ENCODE measurements around the gene IFI27L2. TPM values are rescaled to one million over a fixed set of nuclear protein-coding genes. Genes with fewer than 3 reads are reported as not detected.

The IFI27L2 gene
- total and polyA plus RNA-seq, 2 experiments from 2014 or later, result 23.4 to 38.5 TPM

DNA sequence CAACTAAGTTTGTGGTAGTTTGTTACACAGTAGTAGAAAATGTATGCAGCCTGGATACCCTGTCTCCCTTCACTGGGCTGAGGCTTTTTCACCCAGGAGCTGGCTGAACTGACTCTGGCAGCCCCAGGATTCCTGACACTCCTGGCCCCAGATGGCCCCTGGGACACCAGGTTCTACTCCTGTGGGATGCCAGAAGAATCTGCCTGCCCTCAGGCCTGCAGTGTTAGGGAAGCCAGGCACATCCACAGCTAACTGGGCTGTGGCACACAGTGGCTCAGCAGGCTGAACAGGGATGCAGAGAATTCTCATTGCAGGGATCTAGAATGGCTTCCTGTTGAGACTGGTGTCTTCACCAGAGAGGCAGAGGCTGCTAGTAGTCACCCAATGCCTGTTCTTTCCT lies 10.3 kb downstream of the IFI27L2 start (continued):
- no peak for TF ChIP-seq EZH2phosphoT487 (IDR thresholded peaks at IDR 0.05; ENCODE audit: unreplicated experiment)
- TF ChIP-seq, protein P1, sequence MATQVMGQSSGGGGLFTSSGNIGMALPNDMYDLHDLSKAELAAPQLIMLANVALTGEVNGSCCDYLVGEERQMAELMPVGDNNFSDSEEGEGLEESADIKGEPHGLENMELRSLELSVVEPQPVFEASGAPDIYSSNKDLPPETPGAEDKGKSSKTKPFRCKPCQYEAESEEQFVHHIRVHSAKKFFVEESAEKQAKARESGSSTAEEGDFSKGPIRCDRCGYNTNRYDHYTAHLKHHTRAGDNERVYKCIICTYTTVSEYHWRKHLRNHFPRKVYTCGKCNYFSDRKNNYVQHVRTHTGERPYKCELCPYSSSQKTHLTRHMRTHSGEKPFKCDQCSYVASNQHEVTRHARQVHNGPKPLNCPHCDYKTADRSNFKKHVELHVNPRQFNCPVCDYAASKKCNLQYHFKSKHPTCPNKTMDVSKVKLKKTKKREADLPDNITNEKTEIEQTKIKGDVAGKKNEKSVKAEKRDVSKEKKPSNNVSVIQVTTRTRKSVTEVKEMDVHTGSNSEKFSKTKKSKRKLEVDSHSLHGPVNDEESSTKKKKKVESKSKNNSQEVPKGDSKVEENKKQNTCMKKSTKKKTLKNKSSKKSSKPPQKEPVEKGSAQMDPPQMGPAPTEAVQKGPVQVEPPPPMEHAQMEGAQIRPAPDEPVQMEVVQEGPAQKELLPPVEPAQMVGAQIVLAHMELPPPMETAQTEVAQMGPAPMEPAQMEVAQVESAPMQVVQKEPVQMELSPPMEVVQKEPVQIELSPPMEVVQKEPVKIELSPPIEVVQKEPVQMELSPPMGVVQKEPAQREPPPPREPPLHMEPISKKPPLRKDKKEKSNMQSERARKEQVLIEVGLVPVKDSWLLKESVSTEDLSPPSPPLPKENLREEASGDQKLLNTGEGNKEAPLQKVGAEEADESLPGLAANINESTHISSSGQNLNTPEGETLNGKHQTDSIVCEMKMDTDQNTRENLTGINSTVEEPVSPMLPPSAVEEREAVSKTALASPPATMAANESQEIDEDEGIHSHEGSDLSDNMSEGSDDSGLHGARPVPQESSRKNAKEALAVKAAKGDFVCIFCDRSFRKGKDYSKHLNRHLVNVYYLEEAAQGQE (IDR thresholded peaks at IDR 0.05; ENCODE audit: unreplicated experiment), result no peak
- no peak for TF ChIP-seq JUNB (IDR thresholded peaks at IDR 0.05; ENCODE audit: unreplicated experiment)
- no peak for TF ChIP-seq POLR2AphosphoS5 (IDR thresholded peaks at IDR 0.05; ENCODE audit: low read depth)

DNA sequence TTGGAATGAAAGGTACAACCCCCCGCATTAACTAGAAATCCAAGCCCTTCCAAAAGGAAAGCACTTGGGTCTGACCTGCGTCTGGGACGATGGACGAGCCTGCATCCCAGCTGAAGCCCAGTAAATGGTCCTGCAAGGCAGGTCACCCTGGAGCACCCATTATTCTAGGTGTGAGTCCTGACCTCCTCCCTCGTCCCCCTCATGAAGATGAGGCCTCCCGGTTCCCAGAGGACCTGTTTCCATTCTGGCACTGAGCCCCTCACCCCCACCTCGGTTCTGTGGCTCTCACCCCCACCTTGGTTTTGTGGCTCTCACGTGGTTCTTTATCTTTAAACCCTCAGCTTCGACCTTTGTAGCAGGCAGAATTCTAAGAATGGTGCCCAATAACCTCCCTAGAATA lies 11.5 kb downstream of the IFI27L2 start:
- Histone ChIP-seq H3K4me2 (no peak overlapping the region), H3K36me3 (ENCODE audit: insufficient read depth) (no peaks in the 10 kb centered on the region), H3F3A (replicated peaks; ENCODE audit: low read depth) (no peaks in the 10 kb centered on the region), H3K27ac (ENCODE audit: low read depth) (no peak overlapping the region), H3K27me3 (ENCODE audit: insufficient read depth) (no peaks in the 10 kb centered on the region), H2AFZ (no peak overlapping the region), H3K4me3 (no peak overlapping the region), H3K4me1 (ENCODE audit: insufficient read depth) (no peaks in the 10 kb centered on the region), H4K20me1 (replicated peaks; ENCODE audit: insufficient read depth) (no peaks in the 10 kb centered on the region), H3K9me2 (ENCODE audit: insufficient read depth) (peaks cover 4% of the 10 kb centered on the region; the same call in 1 of the 2 replicates), H3K79me2 (replicated peaks; ENCODE audit: insufficient read depth) (no peaks in the 10 kb centered on the region)
- peaks cover 12% of the 10 kb centered on the region; the same call in 2 of the 3 replicates for H3K9me3 Mint-ChIP-seq
- ATAC-seq (no peak), DNase-seq (ENCODE audit: low spot score) (no peak)
- no peaks in the 10 kb centered on the region for H3K4me1 Mint-ChIP-seq
- H3K36me3 Mint-ChIP-seq (ENCODE audit: low read depth), result no peaks in the 10 kb centered on the region; the same call in 2 of the 3 replicates
- H3K27me3 Mint-ChIP-seq (ENCODE audit: insufficient read depth, low read depth, poor library complexity), result peaks cover 3% of the 10 kb centered on the region
- H3K27ac Mint-ChIP-seq, result no peak overlapping the region
- no peak overlapping the region for H3K4me3 Mint-ChIP-seq
- TF ChIP-seq, protein P2, sequence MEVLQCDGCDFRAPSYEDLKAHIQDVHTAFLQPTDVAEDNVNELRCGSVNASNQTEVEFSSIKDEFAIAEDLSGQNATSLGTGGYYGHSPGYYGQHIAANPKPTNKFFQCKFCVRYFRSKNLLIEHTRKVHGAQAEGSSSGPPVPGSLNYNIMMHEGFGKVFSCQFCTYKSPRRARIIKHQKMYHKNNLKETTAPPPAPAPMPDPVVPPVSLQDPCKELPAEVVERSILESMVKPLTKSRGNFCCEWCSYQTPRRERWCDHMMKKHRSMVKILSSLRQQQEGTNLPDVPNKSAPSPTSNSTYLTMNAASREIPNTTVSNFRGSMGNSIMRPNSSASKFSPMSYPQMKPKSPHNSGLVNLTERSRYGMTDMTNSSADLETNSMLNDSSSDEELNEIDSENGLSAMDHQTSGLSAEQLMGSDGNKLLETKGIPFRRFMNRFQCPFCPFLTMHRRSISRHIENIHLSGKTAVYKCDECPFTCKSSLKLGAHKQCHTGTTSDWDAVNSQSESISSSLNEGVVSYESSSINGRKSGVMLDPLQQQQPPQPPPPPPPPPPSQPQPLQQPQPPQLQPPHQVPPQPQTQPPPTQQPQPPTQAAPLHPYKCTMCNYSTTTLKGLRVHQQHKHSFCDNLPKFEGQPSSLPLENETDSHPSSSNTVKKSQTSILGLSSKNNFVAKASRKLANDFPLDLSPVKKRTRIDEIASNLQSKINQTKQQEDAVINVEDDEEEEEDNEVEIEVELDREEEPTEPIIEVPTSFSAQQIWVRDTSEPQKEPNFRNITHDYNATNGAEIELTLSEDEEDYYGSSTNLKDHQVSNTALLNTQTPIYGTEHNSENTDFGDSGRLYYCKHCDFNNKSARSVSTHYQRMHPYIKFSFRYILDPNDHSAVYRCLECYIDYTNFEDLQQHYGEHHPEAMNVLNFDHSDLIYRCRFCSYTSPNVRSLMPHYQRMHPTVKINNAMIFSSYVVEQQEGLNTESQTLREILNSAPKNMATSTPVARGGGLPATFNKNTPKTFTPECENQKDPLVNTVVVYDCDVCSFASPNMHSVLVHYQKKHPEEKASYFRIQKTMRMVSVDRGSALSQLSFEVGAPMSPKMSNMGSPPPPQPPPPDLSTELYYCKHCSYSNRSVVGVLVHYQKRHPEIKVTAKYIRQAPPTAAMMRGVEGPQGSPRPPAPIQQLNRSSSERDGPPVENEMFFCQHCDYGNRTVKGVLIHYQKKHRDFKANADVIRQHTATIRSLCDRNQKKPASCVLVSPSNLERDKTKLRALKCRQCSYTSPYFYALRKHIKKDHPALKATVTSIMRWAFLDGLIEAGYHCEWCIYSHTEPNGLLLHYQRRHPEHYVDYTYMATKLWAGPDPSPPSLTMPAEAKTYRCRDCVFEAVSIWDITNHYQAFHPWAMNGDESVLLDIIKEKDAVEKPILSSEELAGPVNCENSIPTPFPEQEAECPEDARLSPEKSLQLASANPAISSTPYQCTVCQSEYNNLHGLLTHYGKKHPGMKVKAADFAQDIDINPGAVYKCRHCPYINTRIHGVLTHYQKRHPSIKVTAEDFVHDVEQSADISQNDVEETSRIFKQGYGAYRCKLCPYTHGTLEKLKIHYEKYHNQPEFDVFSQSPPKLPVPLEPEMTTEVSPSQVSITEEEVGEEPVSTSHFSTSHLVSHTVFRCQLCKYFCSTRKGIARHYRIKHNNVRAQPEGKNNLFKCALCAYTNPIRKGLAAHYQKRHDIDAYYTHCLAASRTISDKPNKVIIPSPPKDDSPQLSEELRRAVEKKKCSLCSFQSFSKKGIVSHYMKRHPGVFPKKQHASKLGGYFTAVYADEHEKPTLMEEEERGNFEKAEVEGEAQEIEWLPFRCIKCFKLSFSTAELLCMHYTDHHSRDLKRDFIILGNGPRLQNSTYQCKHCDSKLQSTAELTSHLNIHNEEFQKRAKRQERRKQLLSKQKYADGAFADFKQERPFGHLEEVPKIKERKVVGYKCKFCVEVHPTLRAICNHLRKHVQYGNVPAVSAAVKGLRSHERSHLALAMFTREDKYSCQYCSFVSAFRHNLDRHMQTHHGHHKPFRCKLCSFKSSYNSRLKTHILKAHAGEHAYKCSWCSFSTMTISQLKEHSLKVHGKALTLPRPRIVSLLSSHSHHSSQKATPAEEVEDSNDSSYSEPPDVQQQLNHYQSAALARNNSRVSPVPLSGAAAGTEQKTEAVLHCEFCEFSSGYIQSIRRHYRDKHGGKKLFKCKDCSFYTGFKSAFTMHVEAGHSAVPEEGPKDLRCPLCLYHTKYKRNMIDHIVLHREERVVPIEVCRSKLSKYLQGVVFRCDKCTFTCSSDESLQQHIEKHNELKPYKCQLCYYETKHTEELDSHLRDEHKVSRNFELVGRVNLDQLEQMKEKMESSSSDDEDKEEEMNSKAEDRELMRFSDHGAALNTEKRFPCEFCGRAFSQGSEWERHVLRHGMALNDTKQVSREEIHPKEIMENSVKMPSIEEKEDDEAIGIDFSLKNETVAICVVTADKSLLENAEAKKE (CRISPR knock-in tag; IDR thresholded peaks at IDR 0.05), result no peak
- TF ChIP-seq STAT1 (IDR thresholded peaks at IDR 0.05; ENCODE audit: unreplicated experiment) (no peak), ZNF331 (CRISPR knock-in tag; IDR thresholded peaks at IDR 0.05; ENCODE audit: low read depth) (no peak), JUNB (IDR thresholded peaks at IDR 0.05; ENCODE audit: unreplicated experiment) (no peak), POLR2AphosphoS5 (IDR thresholded peaks at IDR 0.05; ENCODE audit: low read depth) (no peak), ZNF114 (CRISPR knock-in tag; IDR thresholded peaks at IDR 0.05) (no peak), EZH2phosphoT487 (IDR thresholded peaks at IDR 0.05; ENCODE audit: unreplicated experiment) (no peak), EZH2 (IDR thresholded peaks at IDR 0.05; ENCODE audit: low read depth, unreplicated experiment) (no peak), CREB1 (CRISPR knock-in tag; IDR thresholded peaks at IDR 0.05; ENCODE audit: low read depth) (no peak)
- TF ChIP-seq, protein P3, sequence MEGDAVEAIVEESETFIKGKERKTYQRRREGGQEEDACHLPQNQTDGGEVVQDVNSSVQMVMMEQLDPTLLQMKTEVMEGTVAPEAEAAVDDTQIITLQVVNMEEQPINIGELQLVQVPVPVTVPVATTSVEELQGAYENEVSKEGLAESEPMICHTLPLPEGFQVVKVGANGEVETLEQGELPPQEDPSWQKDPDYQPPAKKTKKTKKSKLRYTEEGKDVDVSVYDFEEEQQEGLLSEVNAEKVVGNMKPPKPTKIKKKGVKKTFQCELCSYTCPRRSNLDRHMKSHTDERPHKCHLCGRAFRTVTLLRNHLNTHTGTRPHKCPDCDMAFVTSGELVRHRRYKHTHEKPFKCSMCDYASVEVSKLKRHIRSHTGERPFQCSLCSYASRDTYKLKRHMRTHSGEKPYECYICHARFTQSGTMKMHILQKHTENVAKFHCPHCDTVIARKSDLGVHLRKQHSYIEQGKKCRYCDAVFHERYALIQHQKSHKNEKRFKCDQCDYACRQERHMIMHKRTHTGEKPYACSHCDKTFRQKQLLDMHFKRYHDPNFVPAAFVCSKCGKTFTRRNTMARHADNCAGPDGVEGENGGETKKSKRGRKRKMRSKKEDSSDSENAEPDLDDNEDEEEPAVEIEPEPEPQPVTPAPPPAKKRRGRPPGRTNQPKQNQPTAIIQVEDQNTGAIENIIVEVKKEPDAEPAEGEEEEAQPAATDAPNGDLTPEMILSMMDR (conservative IDR thresholded peaks at IDR 0.05; ENCODE audit: low read depth in 2 of 2), result no peak
- TF ChIP-seq, protein P4, sequence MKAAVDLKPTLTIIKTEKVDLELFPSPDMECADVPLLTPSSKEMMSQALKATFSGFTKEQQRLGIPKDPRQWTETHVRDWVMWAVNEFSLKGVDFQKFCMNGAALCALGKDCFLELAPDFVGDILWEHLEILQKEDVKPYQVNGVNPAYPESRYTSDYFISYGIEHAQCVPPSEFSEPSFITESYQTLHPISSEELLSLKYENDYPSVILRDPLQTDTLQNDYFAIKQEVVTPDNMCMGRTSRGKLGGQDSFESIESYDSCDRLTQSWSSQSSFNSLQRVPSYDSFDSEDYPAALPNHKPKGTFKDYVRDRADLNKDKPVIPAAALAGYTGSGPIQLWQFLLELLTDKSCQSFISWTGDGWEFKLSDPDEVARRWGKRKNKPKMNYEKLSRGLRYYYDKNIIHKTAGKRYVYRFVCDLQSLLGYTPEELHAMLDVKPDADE (IDR thresholded peaks at IDR 0.05), result no peak
